Endothelial cell of umbilical vein (primary cell): Measurements from ENCODE around the gene YBX3. TPM values are rescaled to one million over a fixed set of nuclear protein-coding genes. Genes with fewer than 3 reads are reported as not detected.

ENCODE experiments used
- BruUV-seq: library from RNA; stranded (reverse); fragments of 400-500 nt; replicated peaks from 2 replicates; lab custom pipeline; 2021; lab: Mats Ljungman, UMichigan
- CTCF ChIA-PET: fragments of 300-600, 350-600 bp; sonication (Branson Sonifier 250); formaldehyde crosslinking; loops from one replicate; lab custom pipeline; 2021; ENCODE audit warnings: antibody characterized with exemption, inconsistent platforms; lab: Charles Lee
- POLR2A ChIA-PET: fragments of 300-600, 350-600 bp; sonication (Branson Sonifier 250); formaldehyde crosslinking; loops from one replicate; lab custom pipeline; 2021; ENCODE audit warnings: antibody characterized with exemption, inconsistent platforms; lab: Charles Lee
- DNase-seq: peaks from one replicate; pipeline ENCODE4 v3.0.0-alpha.2; 2011; ENCODE audit warnings: low read depth, low spot score
- FAIRE-seq: peaks from 2 replicates; lab custom pipeline; 2011; peaks lifted over from hg19 to GRCh38; lab: Jason Lieb, UNC
- H2AFZ ChIP-seq: 2 replicates; pipeline ENCODE4 v1.6.0; 2012; ENCODE audit warnings: low read depth, low read length, control low read depth, inconsistent platforms
- H3K27ac ChIP-seq: 2 replicates; pipeline ENCODE4 v1.5.1; 2011; ENCODE audit warnings: low read depth, mild to moderate bottlenecking, control low read depth, low read length, moderate library complexity; ENCODE audit not compliant: insufficient read depth
- H3K27me3 ChIP-seq, 2 experiments: 2 replicates each; pipeline versions ENCODE4 v1.6.0 to v1.6.1; 2011; ENCODE audit warnings: low read length in 2 of 2, mixed read lengths in 1 of 2; ENCODE audit not compliant: control insufficient read depth in 2 of 2, insufficient read depth in 2 of 2
- H3K36me3 ChIP-seq, 2 experiments: 2 replicates in 1 of 2; 3 replicates in 1 of 2; pipeline ENCODE4 v1.5.1; 2011; ENCODE audit warnings: low read length in 2 of 2, mild to moderate bottlenecking in 1 of 2, moderate library complexity in 1 of 2; ENCODE audit not compliant: control insufficient read depth in 2 of 2, insufficient read depth in 2 of 2; ENCODE audit errors: extremely low read depth in 1 of 2
- H3K4me1 ChIP-seq: 3 replicates; pipeline ENCODE4 v1.5.1; 2011; ENCODE audit warnings: mild to moderate bottlenecking, low read length; ENCODE audit not compliant: control insufficient read depth, insufficient read depth; ENCODE audit errors: extremely low read depth
- H3K4me2 ChIP-seq: 2 replicates; pipeline ENCODE4 v1.6.1; 2011; ENCODE audit warnings: low read length, control low read depth, mixed read lengths; ENCODE audit not compliant: insufficient read depth
- H3K4me3 ChIP-seq, 3 experiments: fragments of 200-600 bp in 1 of 3; sonication (generic), shearing (Covaris generic) in 1 of 3; replicated peaks in 1 of 3; 2 replicates each; pipeline ENCODE4 v1.5.1; 2011 to 2016; ENCODE audit warnings: control low read depth in 3 of 3, low read length in 3 of 3, mild to moderate bottlenecking in 2 of 3, inconsistent platforms in 1 of 3, low read depth in 1 of 3, moderate library complexity in 1 of 3; ENCODE audit not compliant: insufficient read depth in 1 of 3
- H3K79me2 ChIP-seq: 2 replicates; pipeline ENCODE4 v1.6.0; 2012; ENCODE audit warnings: low read length, inconsistent platforms; ENCODE audit not compliant: control insufficient read depth, insufficient read depth
- H3K9ac ChIP-seq: replicated peaks from 2 replicates; pipeline ENCODE3; 2011; ENCODE audit warnings: low read length, control low read depth; ENCODE audit not compliant: insufficient read depth; ENCODE audit errors: extremely low read depth
- H3K9me1 ChIP-seq: replicated peaks from 3 replicates; pipeline ENCODE4 v1.6.0; 2011; ENCODE audit warnings: mild to moderate bottlenecking, low read length; ENCODE audit not compliant: control insufficient read depth, insufficient read depth; ENCODE audit errors: extremely low read depth
- H3K9me3 ChIP-seq: replicated peaks from 2 replicates; pipeline ENCODE4 v1.5.1; 2012; ENCODE audit warnings: low read length, inconsistent platforms; ENCODE audit not compliant: control insufficient read depth, insufficient read depth
- H4K20me1 ChIP-seq: replicated peaks from 2 replicates; pipeline ENCODE3; 2011; ENCODE audit warnings: mild to moderate bottlenecking, low read length; ENCODE audit not compliant: control insufficient read depth, insufficient read depth; ENCODE audit errors: extremely low read depth
- CTCF ChIP-seq, 2 donors: IDR thresholded peaks; 1 replicate in 1 of 2; 2 replicates in 1 of 2; pipeline ENCODE4 v1.5.1; 2011; ENCODE audit warnings: low read length in 2 of 2, mild to moderate bottlenecking in 2 of 2, moderate library complexity in 2 of 2, control low read depth in 1 of 2, inconsistent platforms in 1 of 2, low read depth in 1 of 2; ENCODE audit not compliant: insufficient read depth in 1 of 2; ENCODE audit errors: extremely low read depth in 1 of 2
- EZH2 ChIP-seq: IDR thresholded peaks from 2 replicates; pipeline ENCODE4 v1.6.1; 2012; ENCODE audit warnings: borderline replicate concordance, low read depth, mild to moderate bottlenecking, moderate library complexity, low read length, inconsistent platforms; ENCODE audit not compliant: severe bottlenecking
- FOS ChIP-seq: IDR thresholded peaks from 2 replicates; pipeline ENCODE4 v1.6.1; 2011; ENCODE audit warnings: mild to moderate bottlenecking, low read length, moderate library complexity, borderline replicate concordance; ENCODE audit not compliant: insufficient read depth
- GATA2 ChIP-seq: IDR thresholded peaks from 2 replicates; pipeline ENCODE4 v1.7.0; 2011; ENCODE audit warnings: low read depth, mild to moderate bottlenecking, moderate library complexity, mixed read lengths, low read length; ENCODE audit not compliant: insufficient read length, insufficient read depth
- JUN ChIP-seq: IDR thresholded peaks from 2 replicates; pipeline ENCODE4 v1.6.1; 2011; ENCODE audit warnings: borderline replicate concordance, low read depth; ENCODE audit not compliant: insufficient read length, insufficient read depth
- MAX ChIP-seq: IDR thresholded peaks from 2 replicates; pipeline ENCODE4 v1.6.1; 2011; ENCODE audit not compliant: insufficient read depth, insufficient read length
- MYC ChIP-seq: IDR thresholded peaks from one replicate; pipeline ENCODE4 v1.6.1; 2011; ENCODE audit warnings: mild to moderate bottlenecking, low read depth, low read length
- POLR2A ChIP-seq: IDR thresholded peaks from 2 replicates; pipeline ENCODE4 v1.6.1; 2012; ENCODE audit warnings: low read depth, mild to moderate bottlenecking, control low read depth, low read length
- POLR2AphosphoS5 ChIP-seq: IDR thresholded peaks from 2 replicates; pipeline ENCODE4 v1.6.1; 2012; ENCODE audit warnings: low read depth, mild to moderate bottlenecking, control low read depth, low read length, moderate library complexity; ENCODE audit not compliant: insufficient read depth
- dilution Hi-C: fragments of 300-500 bp; cut with MboI; formaldehyde crosslinking; loops from one replicate; pipeline ENCODE4 v1.15.0; 2019; ENCODE audit warnings: low sequenced_read_pairs; ENCODE audit not compliant: extremely low pct_ligation_motif_present
- intact Hi-C: fragments of 100-400 bp; cut with micrococcal nuclease; formaldehyde crosslinking; loops from one replicate; pipeline ENCODE4 v1.10.0; 2022
- polyA plus RNA-seq, 4 experiments: library from polyadenylated mRNA; depleted of rRNA in 3 of 4; stranded (reverse) in 3 of 4; unstranded in 1 of 4; fragments of >200 nt; gene quantifications; 2 replicates each; pipeline versions ENCODE4 v1.2.1 to v1.2.3, GENCODE V29; 2011 to 2012; ENCODE audit warnings: missing spikeins in 1 of 4
- total RNA-seq: library from RNA; stranded (reverse); gene quantifications from 2 replicates; pipeline ENCODE4 v1.2.3, GENCODE V29; 2021

Gene YBX3
- total and polyA plus RNA-seq, 2 donors (not counting 3 experiments of a cell fraction or from before 2014, with no cell fraction given): 137 to 441 TPM

- no peaks in the 10 kb centered on the region for H3K4me1 ChIP-seq
- DNase-seq (no peak), FAIRE-seq (no peak)
- no peaks in the 10 kb centered on the region for H3K9me3 ChIP-seq
- no peaks in the 10 kb centered on the region for H4K20me1 ChIP-seq
- intact Hi-C loops (no loop called here), dilution Hi-C loops (no loop called here)
- TF ChIP-seq JUN: no peak
- TF ChIP-seq MYC: no peak
- no peak for TF ChIP-seq POLR2AphosphoS5
- TF ChIP-seq FOS: no peak
- no peak for TF ChIP-seq MAX
- TF ChIP-seq POLR2A: no peak
- TF ChIP-seq EZH2: no peak
- TF ChIP-seq CTCF (IDR thresholded peaks at IDR 0.05; ENCODE audit: extremely low read depth in 1 of 2, insufficient read depth in 1 of 2, low read depth in 1 of 2, low read length in 2 of 2): no peak
- TF ChIP-seq GATA2: no peak
- no peak overlapping the region for H3K4me2 ChIP-seq
- CTCF ChIA-PET: interaction anchor here (1.6 to 1.8 kb wide), 2 partner anchors 11 to 44 kb away, joined by 3 read pairs; no protein-coding TSS in a partner anchor
- no peak overlapping the region for H2AFZ ChIP-seq
- H3K36me3 ChIP-seq: peaks cover 16 to 59% of the 10 kb centered on the region in 2 experiments
- peaks cover 53% of the 10 kb centered on the region for H3K79me2 ChIP-seq
- BruUV-seq: no TSS peak
- H3K4me3 ChIP-seq: no peak overlapping the region
- no peaks in the 10 kb centered on the region for H3K9me1 ChIP-seq
- no peak overlapping the region for H3K9ac ChIP-seq
- POLR2A ChIA-PET: no interaction called here
- H3K27me3 ChIP-seq: no peaks in the 10 kb centered on the region
- no peak overlapping the region for H3K27ac ChIP-seq
Observed at GRCh38 chr12:10705655-10706054, 17.5 kb downstream of the YBX3 start.
